ENCODE data around the gene KCNK5.

Gene KCNK5

DNA sequence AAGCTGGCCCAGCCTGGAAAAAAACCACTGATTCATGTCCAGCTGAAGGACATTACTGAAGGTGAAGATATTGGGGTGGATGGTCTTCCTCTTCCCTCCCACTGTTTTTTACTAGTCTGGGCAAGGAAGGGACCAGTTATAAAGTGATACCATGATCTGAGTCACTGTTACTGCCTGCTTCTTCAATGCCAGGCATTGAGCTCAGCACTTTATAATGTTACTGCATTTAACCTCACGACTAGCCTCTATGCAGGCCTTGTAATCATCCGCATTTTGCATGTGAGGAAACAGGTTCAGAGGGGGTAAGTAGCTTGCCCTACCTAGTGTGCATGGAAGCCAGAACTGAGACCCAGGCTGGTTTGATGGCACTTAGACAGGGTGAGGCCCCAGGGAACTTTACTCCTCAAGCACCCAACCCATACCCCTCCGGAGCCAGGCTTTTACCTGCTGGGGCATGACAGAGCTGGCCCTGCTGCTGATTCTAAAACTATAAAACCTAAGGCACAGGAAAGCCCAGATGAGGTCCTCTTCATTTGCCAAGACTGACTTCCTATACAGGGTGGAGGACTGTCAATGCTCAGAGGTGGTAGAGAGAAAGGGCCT is 11.0 kb upstream of the KCNK5 start:
- DNase-seq (ENCODE audit: low spot score), result no peak

DNA sequence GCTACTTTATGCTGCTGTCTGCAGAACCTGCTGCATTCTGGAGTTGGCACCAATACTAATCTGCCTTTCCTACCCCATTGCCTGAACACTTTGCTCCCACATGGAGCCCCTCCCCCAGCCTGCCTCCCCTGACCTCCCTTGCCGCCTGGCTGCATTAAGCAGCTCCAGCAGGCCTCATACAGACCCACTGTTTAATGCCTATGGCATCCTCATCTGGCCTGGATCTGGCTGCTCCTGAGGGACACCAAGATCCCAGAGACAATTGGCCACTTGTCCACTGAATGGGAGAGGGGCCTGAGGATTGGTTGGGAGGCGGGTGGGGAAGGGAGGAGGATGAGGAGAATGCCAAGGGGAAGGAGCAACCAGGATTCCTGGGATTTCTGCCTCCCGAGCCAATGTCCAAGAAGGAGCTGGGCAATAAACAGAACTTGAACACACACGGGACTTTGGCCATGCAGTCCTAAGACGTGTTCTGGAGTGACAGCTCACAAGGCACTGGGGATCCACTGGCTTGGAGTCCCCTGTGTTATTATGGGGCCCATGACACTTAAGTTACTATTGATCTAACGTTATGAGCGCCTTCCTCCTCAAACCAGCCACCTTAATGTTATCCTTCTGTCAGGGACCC is 10.4 kb upstream of the KCNK5 start:
- no peak for DNase-seq (ENCODE audit: low spot score)

DNA sequence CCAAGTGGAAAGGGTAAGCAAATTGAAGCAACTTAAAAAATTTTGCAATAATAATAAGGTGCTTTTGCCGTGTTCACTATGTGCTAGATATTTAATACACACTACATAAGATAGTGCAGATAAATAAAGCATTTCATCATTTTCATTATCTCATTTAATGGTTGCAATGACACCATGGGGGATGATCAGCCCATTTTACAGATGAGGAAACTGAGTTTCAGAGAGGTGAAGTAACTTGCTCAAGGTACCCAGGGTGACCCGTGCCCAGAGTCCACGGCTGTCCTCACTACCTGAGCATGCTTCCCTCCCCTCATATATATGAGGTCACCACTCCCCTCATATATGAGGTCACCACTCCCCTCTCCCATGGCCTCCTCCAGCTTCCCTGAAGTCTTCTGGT is 7.5 kb upstream of the KCNK5 start:
- no peak for DNase-seq (ENCODE audit: low spot score)

DNA sequence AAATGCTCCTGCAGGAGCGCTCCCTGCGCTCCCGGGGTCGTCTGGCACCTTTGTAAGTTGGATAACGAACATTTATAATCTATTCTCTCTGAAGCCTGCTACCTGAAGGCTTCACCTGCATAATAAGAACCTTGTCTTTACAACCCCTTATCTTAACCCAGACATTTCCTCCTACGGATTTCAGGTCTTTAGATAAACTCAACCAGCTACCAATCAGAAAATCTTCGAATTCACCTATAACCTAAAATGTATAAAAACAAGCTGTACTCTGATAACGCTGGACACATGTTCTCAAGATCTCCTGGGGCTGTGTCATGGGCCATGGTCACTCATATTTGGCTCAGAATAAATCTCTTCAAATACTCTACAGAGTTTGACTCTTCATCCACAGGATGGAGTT is 4.1 kb upstream of the KCNK5 start:
- no peak for DNase-seq (ENCODE audit: low spot score)

DNA sequence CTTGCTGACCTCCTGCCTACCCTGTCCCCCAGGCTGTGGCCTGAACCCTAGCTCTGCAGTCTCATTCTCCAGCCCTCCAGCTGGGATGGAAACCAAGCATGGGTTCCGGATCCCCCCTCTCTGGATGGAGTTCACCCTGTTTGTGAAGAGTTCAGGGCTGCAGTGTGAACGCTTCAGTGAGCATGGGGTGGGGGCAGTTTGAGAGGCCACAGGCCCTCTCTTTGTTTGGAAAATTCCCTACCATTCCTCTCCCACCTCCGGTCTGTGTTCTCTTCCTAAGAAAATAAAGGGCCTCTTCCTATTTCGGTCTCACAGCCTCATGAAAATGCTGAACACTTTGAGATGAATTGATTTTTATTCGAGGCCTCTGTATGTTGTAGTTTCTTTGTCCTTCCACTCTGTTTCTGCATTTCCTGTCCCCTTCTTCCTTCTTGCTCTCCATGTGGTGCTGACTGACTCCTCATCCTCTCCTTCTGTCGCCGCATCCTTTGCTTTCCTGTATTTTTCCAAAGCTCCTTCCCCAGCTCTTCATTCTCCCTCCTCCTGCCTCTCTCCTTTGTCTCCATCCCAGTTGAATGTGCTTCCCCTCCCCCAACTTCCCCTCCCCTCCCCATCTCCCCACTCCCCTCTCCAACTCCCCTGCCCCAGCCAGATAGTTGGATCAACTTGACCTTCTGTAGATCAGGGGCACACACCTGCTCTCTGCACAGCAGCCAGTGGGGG is 2.4 kb upstream of the KCNK5 start:
- DNase-seq (ENCODE audit: low spot score), result no peak

DNA sequence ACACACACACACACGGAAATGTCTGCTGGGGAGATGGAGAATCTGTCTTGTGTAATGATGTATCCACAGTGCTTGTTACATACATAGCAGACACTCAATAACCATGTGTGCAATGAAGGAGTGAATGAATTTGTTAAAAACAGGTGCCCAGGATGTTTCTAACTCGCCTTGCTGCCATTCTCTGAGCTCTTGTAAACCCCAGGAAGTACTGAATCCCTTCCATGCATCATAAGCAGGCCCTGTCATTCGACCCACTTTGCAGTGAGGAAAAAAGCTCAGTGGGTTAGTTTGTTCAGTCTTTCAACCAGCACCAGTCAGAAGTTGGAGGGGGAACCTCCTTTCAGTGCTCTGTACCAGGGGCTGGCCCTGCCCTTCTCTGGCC is 1.4 kb upstream of the KCNK5 start:
- no peak for DNase-seq (ENCODE audit: low spot score)

DNA sequence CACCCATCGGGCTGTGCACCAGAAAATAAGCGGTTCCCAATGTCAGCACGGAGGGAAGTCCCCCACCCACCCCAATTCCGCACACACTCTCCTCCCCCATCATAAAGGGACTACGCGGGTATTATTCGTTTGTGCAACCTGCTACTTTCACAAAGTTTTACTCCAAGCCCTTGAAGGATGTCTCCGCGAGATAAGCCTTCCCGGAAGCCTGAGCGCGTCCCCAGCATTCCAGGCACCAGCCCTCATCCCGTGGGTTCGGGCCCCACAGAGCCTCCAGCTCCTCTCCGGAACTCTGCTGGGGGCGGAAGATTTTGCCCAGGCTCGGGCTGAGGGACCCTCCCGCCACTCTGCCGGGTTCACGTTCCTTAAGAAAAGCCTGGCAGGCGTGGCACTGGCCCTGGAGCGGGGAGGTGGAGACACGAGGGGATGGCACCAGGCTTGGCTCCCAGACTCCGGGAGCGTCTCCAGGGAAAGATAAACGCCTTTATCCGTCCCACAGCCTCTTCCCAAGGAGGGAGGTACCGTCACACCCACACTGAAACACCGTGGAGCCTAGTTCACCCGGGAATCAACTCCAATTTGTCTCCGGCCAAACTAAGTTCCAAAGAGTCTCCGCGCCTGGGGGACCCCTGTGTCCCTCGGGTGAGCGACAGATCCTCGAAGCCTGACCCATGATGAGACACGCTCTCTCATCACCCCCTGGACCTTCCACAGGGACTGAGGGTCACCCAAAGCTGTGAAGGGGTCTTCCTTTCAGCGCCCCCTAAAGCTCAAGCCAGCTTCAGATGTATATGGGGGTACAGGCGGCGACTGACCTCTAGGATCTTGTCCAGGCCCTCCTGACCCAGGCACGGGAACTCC is 934 bp downstream of the KCNK5 start:
- DNase-seq (ENCODE audit: low spot score), result no peak

DNA sequence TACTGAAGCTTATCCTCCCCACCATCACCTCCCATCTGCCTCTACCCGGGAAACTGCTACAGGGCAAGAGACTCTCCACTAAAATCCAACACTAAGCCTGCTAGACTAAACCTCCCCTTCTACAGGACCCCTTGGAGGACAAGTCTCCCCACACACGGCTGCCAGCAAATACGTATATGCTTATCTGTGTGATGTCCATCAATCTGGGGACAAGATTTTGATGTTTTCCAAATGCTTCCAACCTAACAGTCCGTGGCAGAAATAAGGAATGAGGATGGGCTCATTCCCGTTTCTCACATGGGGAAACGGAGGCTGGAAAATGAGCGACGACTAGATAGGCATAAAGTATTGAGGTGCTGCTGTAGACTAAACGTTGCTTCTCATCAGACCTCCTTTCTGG is 1.8 kb downstream of the KCNK5 start:
- no peak for DNase-seq (ENCODE audit: low spot score)

DNA sequence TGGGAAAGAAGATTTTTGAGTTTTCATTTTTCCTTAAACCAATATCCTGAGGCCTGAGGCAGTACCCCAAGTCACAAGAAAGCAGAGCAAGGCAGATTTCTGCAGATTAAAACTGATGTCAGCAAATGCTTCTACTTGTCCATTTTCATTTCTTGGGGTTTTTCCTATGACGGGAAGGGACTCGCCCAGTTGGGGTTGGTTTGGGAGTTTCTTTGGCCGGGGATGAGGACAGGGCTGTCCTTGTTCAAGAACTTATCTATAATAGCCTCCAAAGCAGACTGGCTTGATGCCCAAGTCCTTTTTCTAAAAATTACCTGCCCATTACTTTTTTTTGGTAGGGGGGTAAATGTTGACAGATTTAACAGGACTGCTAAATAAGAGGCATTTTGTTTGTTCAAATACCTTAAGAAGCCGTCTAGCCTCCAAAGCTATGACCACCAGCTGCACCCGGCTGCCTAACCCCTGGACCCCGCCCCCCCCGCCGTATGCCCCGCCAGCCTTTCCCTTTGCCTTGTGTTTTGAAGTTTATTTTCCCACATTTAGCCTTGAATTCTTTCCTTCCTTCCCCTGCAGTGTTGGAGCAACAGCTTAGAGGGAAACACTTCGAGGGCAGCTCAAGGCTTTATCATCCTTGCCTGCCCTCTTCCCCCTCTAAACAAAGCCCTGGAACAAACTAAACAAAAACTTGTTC is 2.5 kb downstream of the KCNK5 start:
- peak; percentile 19 for DNase-seq (ENCODE audit: low spot score)

DNA sequence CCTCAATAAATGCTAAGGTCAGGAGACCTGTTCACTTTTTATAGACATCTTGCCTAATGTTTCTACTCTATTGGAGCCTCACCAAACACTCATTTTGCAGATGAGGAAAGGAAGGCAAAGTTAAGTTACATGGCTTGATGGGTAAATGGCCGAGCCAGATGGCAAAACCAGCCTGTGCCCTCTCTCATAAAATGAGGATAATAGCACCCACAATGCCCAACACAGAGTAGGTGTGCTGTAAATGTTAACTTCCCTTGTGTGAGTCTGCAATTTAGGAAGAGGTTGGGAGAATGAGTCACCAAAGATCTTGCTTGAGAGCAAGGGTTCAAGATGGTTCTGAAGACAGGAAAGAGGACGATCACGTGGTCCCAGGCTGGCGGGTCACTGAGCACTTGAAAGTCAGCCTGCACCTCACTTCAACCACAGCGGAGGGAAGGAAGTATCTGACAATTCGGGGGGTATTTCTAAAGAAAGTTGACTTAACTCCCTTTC is 3.3 kb downstream of the KCNK5 start:
- peak; percentile 68 for DNase-seq (ENCODE audit: low spot score)

DNA sequence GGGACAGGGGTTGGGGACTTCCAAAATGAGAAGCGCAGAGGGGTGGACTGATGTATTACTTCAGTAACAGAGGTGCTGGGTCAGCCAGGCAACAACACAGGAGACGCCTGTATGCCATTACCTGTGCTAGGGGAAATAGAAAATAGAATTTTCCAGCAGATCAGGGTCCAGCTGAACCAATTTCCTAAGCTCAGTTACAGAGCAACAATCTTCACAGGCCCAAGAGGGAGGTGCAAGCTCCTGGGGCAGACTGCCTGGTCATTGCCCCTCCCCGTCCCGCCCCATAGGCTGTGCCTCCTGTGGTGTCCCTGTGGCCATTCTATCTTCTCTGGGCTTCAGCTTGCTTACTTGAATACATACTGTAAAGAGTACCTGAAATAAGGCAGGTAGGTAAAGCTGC is 3.7 kb downstream of the KCNK5 start:
- DNase-seq (ENCODE audit: low spot score), result peak; percentile 69

DNA sequence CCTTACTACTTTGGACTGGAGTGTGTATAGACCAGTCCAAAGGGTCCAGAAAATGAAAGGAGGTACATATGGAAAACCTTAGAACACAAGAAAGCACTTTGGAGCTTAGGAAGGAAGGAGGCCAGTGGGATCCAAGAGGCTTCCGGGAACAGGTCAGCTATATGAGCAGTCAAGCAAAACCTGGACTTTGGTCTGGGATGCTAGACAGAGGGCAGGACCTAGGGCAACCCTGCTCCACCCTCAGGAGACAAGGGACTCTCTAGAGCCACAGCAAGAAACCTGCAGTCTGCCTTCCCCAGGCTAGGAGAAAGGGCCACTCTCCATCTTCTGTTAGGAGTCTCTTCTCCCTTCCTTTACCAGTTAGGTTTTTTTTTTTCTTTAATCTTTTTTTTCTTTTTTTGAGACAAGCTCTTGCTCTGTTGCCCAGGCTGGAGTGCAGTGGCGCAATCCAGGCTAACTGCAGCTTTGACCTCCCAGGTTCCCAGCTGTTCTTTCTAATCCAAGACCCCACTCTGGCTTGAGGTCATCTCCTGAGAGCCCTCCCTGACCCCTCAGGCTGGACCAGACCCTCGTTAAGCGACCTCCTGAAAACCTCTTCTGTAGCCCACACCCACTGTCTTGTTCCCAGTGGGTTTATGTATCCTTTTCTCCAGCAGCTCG is 4.6 kb downstream of the KCNK5 start:
- DNase-seq (ENCODE audit: low spot score), result no peak

DNA sequence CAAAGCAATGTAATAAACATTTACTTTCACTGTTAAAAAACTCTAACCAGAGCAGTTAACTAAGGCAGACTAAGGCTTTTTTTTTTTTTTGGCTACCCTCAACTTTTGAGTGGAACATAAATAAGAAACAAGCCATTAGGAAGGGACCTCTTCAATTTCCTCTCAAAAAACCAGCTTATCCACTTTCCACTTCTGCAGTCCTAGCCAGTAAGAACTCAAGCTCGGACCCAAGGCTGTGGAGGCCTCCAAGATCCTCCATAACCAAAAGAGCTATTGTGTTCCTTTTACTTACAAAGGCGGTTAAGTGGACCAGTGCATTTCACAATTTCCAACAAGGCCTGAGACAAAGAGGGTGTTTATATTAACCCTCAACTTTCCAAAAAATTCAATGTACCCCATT is 5.3 kb downstream of the KCNK5 start:
- no peak for DNase-seq (ENCODE audit: low spot score)

DNA sequence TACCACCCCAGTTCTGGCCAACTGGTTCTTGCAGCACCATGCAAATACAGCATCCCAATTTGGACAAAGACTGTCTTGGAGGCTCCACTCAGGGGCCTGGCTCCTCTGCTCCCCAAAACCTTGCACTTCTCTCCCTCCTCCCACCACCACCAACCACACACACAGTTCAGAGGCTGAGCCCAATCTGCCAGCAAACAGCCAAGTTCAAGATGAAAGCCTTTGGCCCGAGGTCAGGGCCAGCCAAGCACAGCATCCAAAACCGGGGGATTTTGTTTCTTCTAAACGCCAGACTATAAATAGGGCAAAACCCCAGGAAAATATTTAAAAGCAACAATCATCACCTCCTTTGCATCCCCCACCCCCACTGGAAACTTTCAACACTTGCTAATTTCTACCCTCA is 5.7 kb downstream of the KCNK5 start:
- DNase-seq (ENCODE audit: low spot score), result no peak

DNA sequence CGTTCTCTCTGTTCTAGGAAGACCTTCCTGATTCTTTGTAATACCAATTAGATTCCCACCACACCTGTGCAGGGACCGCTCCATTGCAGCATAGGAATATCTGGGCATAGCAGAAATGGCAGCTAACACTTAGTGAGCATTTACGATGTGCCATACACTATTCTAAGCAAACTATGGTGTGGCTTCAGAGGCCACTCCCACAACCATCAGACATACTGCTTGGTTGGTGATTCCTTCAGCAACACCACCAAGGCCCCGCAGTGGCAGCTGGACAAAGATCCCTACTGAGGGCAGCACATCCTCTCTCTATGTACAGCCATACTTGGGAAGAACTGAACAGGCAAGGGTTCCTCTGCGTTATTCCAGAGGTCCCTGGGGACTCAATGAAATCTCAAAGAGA is 6.2 kb downstream of the KCNK5 start:
- DNase-seq (ENCODE audit: low spot score), result no peak

DNA sequence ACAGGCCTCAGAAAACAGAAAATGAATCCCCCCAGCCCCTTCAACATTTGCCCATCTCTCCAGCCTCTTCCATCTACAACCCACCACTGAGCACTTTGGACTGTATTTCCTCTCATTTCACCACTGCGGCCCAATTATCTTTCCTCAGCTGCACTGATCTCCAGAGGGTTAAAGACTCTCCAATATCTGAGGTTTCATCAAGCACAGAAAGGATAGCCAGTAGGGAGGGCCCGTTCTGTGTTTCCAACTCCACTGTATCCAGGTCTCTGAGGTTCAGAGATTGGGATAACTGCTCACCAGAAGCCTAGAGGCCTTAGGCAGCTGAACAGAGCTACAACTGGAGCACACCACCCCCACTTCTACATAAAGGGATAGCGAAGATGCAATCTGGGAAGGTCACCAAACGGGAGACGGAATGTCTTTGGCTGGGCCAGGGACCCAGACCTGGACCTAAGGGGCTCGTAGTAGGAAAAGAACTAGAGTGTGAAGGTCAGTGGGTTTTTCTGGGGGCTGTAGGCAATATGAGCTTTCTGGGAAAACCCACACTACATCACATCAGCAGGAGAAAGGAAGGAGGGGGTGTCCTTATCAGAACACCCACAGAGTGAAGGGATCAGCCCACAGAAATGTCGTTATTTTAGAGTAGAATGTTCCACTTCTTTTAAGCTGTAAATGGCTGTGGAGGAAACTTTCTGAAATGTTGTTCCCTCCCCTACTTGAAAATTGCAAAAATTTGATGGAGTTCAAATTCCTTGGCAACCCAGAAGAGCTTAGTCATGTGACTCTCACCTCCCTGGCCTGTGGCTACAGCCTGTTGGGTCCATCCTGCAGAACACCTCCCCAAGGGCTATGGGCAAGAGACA is 7.3 kb downstream of the KCNK5 start:
- no peak for DNase-seq (ENCODE audit: low spot score)

DNA sequence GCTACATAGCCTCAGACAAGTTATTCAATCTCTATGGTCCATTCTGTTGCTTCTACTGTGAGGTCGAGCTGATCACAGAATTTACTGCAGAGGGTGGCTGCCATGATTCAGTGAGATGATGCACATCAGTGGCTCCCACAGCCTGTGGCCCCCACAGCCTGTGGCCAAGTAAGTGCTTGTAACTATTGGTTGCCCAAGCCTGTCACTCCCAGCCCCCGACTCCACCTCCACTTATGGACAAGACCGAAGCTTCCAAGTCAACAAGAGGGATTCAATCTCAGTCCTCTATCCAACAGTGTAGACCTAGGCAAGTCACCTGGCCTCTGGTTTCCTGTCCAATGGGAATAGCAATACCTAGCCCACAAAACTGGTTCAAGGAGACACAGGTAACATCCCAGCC is 8.2 kb downstream of the KCNK5 start:
- no peak for DNase-seq (ENCODE audit: low spot score)

DNA sequence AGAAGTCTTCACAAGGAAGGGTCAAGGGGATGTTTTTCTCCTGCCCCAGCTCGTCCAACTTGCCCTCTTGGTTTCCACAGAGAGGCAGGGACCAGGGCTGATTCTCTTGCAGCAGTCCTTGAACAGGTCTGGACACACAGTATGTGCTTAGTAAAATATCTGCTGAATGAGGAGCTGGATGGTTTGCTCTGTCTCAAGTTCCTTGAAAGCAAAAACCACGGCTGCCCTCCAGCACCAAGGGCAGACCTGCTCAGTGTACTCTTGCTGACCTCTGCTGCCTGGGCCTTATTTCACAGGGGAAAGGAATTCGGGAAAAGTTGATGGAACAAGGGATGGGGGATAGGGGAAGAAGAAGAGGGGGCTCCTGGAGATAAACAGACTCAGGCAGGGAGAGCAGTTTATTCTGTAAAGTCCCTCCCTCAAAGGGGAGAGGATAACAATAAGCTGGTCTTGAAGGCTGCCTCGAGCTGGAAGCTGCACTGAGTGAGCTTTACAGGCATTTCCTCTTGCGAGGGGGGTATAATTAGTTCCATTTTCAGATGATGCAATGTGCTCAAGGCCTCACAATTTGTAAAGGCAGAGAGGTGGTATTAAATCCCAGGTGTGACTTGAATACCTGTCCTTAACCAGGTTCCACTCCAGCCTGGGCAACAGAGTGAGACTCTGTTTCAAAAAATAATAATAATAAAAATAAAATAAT is 10.3 kb downstream of the KCNK5 start:
- no peak for DNase-seq (ENCODE audit: low spot score)

DNA sequence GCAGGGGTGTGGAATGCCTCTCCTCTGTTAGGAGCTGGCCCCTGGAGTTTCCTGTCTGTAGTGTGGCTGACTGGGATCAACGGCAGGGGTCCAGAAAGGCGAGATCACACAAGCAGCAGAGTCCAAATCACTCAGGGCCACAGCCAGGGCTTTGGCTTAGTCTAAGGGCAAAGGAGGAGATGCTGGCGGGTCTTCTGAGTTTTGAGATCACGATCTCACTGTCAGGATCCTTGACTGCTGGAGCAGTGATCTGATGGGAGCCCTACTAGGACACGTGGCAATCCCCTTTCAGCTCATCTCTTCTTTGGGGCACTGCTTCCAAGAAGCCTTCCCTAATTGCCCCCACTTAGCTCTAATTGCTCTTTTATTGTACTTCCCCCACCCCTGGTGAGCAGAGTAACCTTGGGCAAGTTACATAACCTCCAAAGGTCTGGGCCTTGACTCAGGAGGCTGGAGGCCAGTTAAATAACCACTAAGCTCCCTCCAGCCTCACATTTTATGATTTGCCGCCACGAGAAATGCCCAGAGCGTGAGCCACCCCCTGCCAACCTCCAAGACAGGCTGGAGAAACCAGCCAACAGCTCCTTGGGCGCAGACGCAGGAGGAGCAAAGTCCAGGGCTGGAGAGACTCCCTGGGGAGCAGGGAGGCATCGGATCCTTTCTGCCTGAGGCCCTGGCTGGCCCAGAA is 12.0 kb downstream of the KCNK5 start:
- no peak for DNase-seq (ENCODE audit: low spot score)

All from hematopoietic multipotent progenitor cell treated with erythropoietin and hydrocortisone succinate and interleukin-3 and kit ligand, for 17 days (in vitro differentiated cells).